Measurements from ENCODE around the gene ABCG4. TPM values are rescaled to one million over a fixed set of nuclear protein-coding genes. Genes with fewer than 3 reads are reported as not detected.

Gene ABCG4
- polyA plus RNA-seq, 1 donor from 2014 or later, result 1.5 TPM

- no peaks in the 10 kb centered on the region for H3K9me2 ChIP-seq (ENCODE audit: insufficient read depth, low read length)
- no peaks in the 10 kb centered on the region for H3K9me3 ChIP-seq (ENCODE audit: low read length)
- TF ChIP-seq EP300 (conservative IDR thresholded peaks at IDR 0.05; ENCODE audit: poor library complexity, severe bottlenecking), result no peak
- TF ChIP-seq MXI1 (conservative IDR thresholded peaks at IDR 0.05; ENCODE audit: poor library complexity, severe bottlenecking), result no peak
- no peak for TF ChIP-seq SMC3 (conservative IDR thresholded peaks at IDR 0.05; ENCODE audit: poor library complexity)
- no peak for TF ChIP-seq TAF1 (IDR thresholded peaks at IDR 0.05; ENCODE audit: low read depth)
- TF ChIP-seq, protein P1, sequence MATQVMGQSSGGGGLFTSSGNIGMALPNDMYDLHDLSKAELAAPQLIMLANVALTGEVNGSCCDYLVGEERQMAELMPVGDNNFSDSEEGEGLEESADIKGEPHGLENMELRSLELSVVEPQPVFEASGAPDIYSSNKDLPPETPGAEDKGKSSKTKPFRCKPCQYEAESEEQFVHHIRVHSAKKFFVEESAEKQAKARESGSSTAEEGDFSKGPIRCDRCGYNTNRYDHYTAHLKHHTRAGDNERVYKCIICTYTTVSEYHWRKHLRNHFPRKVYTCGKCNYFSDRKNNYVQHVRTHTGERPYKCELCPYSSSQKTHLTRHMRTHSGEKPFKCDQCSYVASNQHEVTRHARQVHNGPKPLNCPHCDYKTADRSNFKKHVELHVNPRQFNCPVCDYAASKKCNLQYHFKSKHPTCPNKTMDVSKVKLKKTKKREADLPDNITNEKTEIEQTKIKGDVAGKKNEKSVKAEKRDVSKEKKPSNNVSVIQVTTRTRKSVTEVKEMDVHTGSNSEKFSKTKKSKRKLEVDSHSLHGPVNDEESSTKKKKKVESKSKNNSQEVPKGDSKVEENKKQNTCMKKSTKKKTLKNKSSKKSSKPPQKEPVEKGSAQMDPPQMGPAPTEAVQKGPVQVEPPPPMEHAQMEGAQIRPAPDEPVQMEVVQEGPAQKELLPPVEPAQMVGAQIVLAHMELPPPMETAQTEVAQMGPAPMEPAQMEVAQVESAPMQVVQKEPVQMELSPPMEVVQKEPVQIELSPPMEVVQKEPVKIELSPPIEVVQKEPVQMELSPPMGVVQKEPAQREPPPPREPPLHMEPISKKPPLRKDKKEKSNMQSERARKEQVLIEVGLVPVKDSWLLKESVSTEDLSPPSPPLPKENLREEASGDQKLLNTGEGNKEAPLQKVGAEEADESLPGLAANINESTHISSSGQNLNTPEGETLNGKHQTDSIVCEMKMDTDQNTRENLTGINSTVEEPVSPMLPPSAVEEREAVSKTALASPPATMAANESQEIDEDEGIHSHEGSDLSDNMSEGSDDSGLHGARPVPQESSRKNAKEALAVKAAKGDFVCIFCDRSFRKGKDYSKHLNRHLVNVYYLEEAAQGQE (IDR thresholded peaks at IDR 0.05; ENCODE audit: borderline replicate concordance), result no peak
- no peak for TF ChIP-seq POLR2AphosphoS5 (IDR thresholded peaks at IDR 0.05)
- TF ChIP-seq EZH2 (IDR thresholded peaks at IDR 0.05; ENCODE audit: borderline replicate concordance, insufficient read depth, low read length, poor library complexity, severe bottlenecking), result no peak
- no peak overlapping the region for H3K27ac ChIP-seq (ENCODE audit: low read length)
- no peaks in the 10 kb centered on the region for H3F3A ChIP-seq (ENCODE audit: insufficient read depth, low read length, poor library complexity, severe bottlenecking)
- H3K9ac ChIP-seq (ENCODE audit: low read length), result no peak overlapping the region
- no peaks in the 10 kb centered on the region for H3K27me3 ChIP-seq (ENCODE audit: insufficient read depth, low read depth, low read length)
- peaks cover 61% of the 10 kb centered on the region for H3K79me2 ChIP-seq (replicated peaks; ENCODE audit: insufficient read depth, low read length)
- no peaks in the 10 kb centered on the region for H3K36me3 ChIP-seq (ENCODE audit: insufficient read depth, low read length)
- H3K4me2 ChIP-seq (ENCODE audit: low read length), result no peak overlapping the region
- H2AFZ ChIP-seq (ENCODE audit: low read depth, low read length), result no peak overlapping the region
- no peaks in the 10 kb centered on the region for H4K20me1 ChIP-seq (ENCODE audit: insufficient read depth)
- H3K4me3 ChIP-seq (ENCODE audit: low read length), result no peak overlapping the region
Observed at GRCh38 chr11:119210050-119210449, 61.2 kb downstream of the ABCG4 start.

Other genes with a start within 250 kb of the ABCG4 start
- gene BCL9L, start 223.1 kb upstream of the ABCG4 start, polyA plus RNA-seq, result 1.1 and 1.5 TPM in 2 replicates
- gene UPK2, start 192.8 kb upstream of the ABCG4 start, polyA plus RNA-seq, result 0.38 TPM in 1 of 2 replicates, not detected in the other
- gene FOXR1, start 177.3 kb upstream of the ABCG4 start, polyA plus RNA-seq, result not detected in 2 replicates
- 69.9 and 70.3 TPM in 2 replicates for gene CENATAC, start 150.9 kb upstream of the ABCG4 start, polyA plus RNA-seq
- 1,615 and 1,728 TPM in 2 replicates for gene RPS25, start 130.7 kb upstream of the ABCG4 start, polyA plus RNA-seq
- gene TRAPPC4, start 130.3 kb upstream of the ABCG4 start, polyA plus RNA-seq, result 271 and 276 TPM in 2 replicates
- gene SLC37A4, start 118.2 kb upstream of the ABCG4 start, polyA plus RNA-seq, result 23.5 and 25.8 TPM in 2 replicates
- 68.4 and 74.6 TPM in 2 replicates for gene HYOU1, start 91.8 kb upstream of the ABCG4 start, polyA plus RNA-seq
- gene VPS11, start 81.2 kb upstream of the ABCG4 start, polyA plus RNA-seq, result 24.1 and 24.8 TPM in 2 replicates
- gene HMBS, start 64.2 kb upstream of the ABCG4 start, polyA plus RNA-seq, result 12.7 and 15.9 TPM in 2 replicates
- gene DPAGT1, start 47.2 kb upstream of the ABCG4 start, polyA plus RNA-seq, result 9.8 and 27.0 TPM in 2 replicates
- gene C2CD2L, start 41.7 kb upstream of the ABCG4 start, polyA plus RNA-seq, result 13.6 and 21.6 TPM in 2 replicates
- 50.0 and 58.8 TPM in 2 replicates for gene HINFP, start 27.5 kb upstream of the ABCG4 start, polyA plus RNA-seq
- gene NLRX1, start 19.7 kb downstream of the ABCG4 start, polyA plus RNA-seq, result 0.60 and 1.6 TPM in 2 replicates
- gene NHERF4, start 36.4 kb downstream of the ABCG4 start, polyA plus RNA-seq, result not detected in 2 replicates
- 10.5 and 10.7 TPM in 2 replicates for gene CBL, start 57.3 kb downstream of the ABCG4 start, polyA plus RNA-seq
- 7.5 and 12.5 TPM in 2 replicates for gene MCAM, start 168.1 kb downstream of the ABCG4 start, polyA plus RNA-seq
- gene RNF26, start 185.5 kb downstream of the ABCG4 start, polyA plus RNA-seq, result 1.9 and 2.6 TPM in 2 replicates
- not detected in 2 replicates for gene C1QTNF5, start 191.8 kb downstream of the ABCG4 start, polyA plus RNA-seq
- gene MFRP, start 197.7 kb downstream of the ABCG4 start, polyA plus RNA-seq, result not detected in 2 replicates
- 0.59 and 0.74 TPM in 2 replicates for gene USP2, start 232.6 kb downstream of the ABCG4 start, polyA plus RNA-seq

Measured in neural cell (in vitro differentiated cells).